Ishikawa (cell line): ENCODE measurements around the gene PLS1.

Experiments used
- CEBPB ChIP-seq: IDR thresholded peaks from 2 replicates; pipeline ENCODE4 v1.6.1; 2012
- CREB1 ChIP-seq: IDR thresholded peaks from 2 replicates; pipeline ENCODE4 v1.6.1; 2012; ENCODE audit warnings: low read depth
- EGR1 ChIP-seq: IDR thresholded peaks from 2 replicates; pipeline ENCODE4 v1.6.1; 2012
- EP300 ChIP-seq: IDR thresholded peaks from 2 replicates; pipeline ENCODE4 v1.6.1; 2012; ENCODE audit warnings: borderline replicate concordance
- FOXM1 ChIP-seq: IDR thresholded peaks from 2 replicates; pipeline ENCODE4 v1.6.1; 2012; ENCODE audit warnings: low read depth, borderline replicate concordance
- NFIC ChIP-seq: IDR thresholded peaks from 2 replicates; pipeline ENCODE4 v1.6.1; 2012
- RAD21 ChIP-seq: IDR thresholded peaks from 2 replicates; pipeline ENCODE4 v1.6.1; 2012; ENCODE audit warnings: low read depth
- TAF1 ChIP-seq: IDR thresholded peaks from 2 replicates; pipeline ENCODE4 v1.6.1; 2012; ENCODE audit warnings: low read depth, mild to moderate bottlenecking
- TCF12 ChIP-seq: IDR thresholded peaks from 2 replicates; pipeline ENCODE4 v1.6.1; 2012; ENCODE audit warnings: low read depth
- TEAD4 ChIP-seq: IDR thresholded peaks from 2 replicates; pipeline ENCODE4 v1.6.1; 2012
- YY1 ChIP-seq: IDR thresholded peaks from 2 replicates; pipeline ENCODE4 v1.6.1; 2012; ENCODE audit warnings: low read depth
- ZBTB7A ChIP-seq: IDR thresholded peaks from 2 replicates; pipeline ENCODE4 v1.6.1; 2012; ENCODE audit warnings: low read depth
- TF ChIP-seq, protein P1 (sequence below): IDR thresholded peaks from 2 replicates; pipeline ENCODE4 v1.6.1; 2012
- TF ChIP-seq, protein P2 (sequence below): IDR thresholded peaks from 2 replicates; pipeline ENCODE4 v1.6.1; 2012; ENCODE audit warnings: low read depth, mild to moderate bottlenecking
- TF ChIP-seq, protein P3 (sequence below): IDR thresholded peaks from 2 replicates; pipeline ENCODE4 v1.6.1; 2012

The PLS1 gene

DNA sequence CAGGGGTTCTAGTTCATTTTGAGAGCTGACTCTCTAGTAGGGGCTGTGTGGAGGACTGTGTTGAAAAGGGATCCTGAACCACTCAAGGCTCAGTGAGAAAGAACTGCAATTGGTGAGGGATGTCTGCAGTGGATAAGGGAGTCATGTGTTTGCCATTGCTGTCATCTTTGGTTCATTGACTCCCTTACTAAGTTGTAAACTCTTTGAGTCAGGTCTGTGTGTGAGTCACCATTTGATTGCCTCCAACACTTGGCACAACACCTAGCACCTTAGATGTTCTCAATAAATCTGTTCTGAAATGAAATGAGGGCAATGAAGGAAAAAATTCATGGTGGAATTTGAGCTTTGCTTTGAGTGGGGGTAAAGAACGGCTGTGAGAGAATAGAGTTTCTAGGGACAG lies 51.7 kb downstream of the PLS1 start:
- TF ChIP-seq, protein P1, sequence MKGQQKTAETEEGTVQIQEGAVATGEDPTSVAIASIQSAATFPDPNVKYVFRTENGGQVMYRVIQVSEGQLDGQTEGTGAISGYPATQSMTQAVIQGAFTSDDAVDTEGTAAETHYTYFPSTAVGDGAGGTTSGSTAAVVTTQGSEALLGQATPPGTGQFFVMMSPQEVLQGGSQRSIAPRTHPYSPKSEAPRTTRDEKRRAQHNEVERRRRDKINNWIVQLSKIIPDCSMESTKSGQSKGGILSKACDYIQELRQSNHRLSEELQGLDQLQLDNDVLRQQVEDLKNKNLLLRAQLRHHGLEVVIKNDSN: peak; percentile 6; the same call in 1 of the 2 replicates
- TF ChIP-seq EP300 (no peak), NFIC (peak; percentile 59), TCF12 (0 out of 2 replicates have a peak, but pooled peaks have one; percentile 20), TEAD4 (no peak), CREB1 (no peak)

DNA sequence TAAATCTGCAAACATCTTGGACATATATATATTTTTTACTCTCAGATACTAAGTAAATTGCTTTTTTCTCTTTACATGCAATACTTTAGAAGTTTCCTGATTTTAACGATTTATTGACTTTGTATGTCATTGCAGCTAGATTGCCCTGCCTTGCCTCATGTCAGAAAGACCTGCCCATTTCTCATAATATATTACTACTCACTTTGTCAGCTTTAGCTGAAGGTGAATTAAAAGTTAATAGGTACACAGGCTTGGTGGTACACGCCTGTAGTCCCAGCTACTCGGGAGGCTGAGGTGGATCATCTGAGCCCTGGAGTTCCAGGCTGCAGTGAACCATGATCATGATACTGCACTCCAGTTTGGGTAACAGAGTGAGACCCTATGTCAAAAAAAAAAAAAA lies 52.8 kb downstream of the PLS1 start:
- TF ChIP-seq TAF1 (no peak), TEAD4 (no peak), TCF12 (no peak), YY1 (no peak)
- TF ChIP-seq, protein P2, sequence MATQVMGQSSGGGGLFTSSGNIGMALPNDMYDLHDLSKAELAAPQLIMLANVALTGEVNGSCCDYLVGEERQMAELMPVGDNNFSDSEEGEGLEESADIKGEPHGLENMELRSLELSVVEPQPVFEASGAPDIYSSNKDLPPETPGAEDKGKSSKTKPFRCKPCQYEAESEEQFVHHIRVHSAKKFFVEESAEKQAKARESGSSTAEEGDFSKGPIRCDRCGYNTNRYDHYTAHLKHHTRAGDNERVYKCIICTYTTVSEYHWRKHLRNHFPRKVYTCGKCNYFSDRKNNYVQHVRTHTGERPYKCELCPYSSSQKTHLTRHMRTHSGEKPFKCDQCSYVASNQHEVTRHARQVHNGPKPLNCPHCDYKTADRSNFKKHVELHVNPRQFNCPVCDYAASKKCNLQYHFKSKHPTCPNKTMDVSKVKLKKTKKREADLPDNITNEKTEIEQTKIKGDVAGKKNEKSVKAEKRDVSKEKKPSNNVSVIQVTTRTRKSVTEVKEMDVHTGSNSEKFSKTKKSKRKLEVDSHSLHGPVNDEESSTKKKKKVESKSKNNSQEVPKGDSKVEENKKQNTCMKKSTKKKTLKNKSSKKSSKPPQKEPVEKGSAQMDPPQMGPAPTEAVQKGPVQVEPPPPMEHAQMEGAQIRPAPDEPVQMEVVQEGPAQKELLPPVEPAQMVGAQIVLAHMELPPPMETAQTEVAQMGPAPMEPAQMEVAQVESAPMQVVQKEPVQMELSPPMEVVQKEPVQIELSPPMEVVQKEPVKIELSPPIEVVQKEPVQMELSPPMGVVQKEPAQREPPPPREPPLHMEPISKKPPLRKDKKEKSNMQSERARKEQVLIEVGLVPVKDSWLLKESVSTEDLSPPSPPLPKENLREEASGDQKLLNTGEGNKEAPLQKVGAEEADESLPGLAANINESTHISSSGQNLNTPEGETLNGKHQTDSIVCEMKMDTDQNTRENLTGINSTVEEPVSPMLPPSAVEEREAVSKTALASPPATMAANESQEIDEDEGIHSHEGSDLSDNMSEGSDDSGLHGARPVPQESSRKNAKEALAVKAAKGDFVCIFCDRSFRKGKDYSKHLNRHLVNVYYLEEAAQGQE: no peak

DNA sequence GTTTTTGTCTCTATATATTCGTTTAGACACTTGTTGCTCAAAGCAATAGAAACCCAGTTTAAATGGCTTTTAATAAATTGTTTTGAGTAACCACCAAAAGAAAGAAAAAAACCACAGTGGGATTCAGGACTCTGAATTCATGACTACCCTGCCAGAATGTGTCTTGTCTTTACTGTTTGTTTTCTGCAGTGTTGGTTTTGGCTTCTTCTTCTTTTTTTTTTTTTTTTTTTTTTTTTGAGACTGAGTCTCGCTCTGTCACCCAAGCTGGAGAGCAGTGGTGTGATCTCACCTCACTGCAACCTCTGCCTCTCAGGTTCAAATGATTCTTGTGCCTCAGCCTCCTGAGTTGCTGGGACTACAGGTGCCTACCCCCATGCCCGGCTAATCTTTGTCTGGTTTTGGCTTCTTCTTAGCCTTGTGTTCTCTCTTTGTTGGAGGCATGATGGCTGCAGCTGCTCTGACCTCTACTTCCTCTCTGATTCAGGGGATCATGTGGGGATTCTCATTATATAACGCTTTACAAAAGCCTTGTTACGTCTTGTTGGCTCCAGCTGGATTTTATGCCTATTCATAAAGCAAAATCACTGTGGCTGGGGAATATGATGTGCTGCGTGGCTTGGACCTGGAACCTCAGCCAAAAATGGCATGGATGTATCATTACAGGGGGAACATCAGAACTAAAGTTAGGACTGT lies 54.0 kb downstream of the PLS1 start:
- no peak for TF ChIP-seq TEAD4
- TF ChIP-seq, protein P1: no peak
- no peak for TF ChIP-seq CREB1
- no peak for TF ChIP-seq NFIC
- TF ChIP-seq ZBTB7A: no peak
- TF ChIP-seq TAF1: no peak
- TF ChIP-seq CEBPB: no peak
- TF ChIP-seq RAD21: no peak
- TF ChIP-seq YY1: no peak
- no peak for TF ChIP-seq FOXM1
- no peak for TF ChIP-seq TCF12

DNA sequence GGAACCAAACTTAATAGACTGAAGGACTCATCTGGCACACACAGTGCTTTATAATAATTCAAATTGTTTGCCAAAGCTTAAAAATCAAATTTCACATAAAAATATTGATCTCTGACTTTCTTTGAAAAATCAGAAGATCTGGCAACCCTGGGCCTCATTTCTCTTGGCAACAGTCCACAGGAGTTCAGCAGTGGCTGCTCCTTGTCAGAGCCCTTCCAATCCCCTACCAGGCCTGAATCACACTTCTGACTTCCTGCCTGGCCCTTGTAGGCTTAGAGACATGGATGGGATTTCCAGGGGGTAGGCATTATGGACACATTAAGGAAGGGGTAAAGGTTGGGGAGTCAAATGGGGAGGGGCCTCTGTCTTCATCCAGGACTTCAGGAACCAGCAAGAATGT lies 55.5 kb downstream of the PLS1 start:
- TF ChIP-seq NFIC: no peak
- no peak for TF ChIP-seq EP300
- no peak for TF ChIP-seq TEAD4
- no peak for TF ChIP-seq TCF12
- TF ChIP-seq, protein P2: no peak
- TF ChIP-seq, protein P3, sequence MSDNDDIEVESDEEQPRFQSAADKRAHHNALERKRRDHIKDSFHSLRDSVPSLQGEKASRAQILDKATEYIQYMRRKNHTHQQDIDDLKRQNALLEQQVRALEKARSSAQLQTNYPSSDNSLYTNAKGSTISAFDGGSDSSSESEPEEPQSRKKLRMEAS: no peak
- TF ChIP-seq CREB1: no peak
- TF ChIP-seq TAF1: no peak

DNA sequence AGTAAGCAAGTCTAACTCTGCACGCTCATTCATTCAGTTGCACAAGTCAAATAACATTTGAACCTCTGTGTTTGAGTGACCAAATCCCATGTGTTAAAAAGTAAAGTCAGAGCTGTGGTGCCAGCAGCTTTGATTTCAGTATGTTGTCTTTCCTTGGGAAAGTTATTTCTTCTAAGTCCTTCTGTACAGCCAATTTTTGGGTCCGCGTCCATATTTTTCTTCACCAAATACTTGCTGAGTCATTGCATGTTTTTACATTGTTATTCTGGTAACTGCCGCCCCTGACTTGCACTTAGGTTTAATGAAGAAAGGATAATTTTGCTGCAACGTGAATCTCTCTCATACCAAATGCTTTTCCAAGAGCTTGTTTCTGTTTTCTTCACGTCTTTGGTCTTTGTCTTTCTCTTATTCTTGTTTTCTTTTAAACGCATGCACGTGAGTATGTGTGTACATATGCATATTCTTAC lies 56.7 kb downstream of the PLS1 start:
- TF ChIP-seq CEBPB (no peak), CREB1 (no peak), NFIC (no peak), TAF1 (no peak), RAD21 (no peak), EGR1 (no peak), YY1 (no peak), EP300 (no peak), TEAD4 (no peak), ZBTB7A (no peak), FOXM1 (no peak), TCF12 (no peak)
- TF ChIP-seq, protein P1: no peak
- TF ChIP-seq, protein P2: no peak
- TF ChIP-seq, protein P3: no peak
